HG03108 (cell line): ENCODE results near the gene KDF1.
"Not testable (repeated sequence)": the region's sequence is repeated elsewhere in the genome, so short reads cannot be mapped to it uniquely, and the experiment has no call there.

ENCODE experiments used
- ATAC-seq: cut with Tn5 transposase; IDR thresholded peaks from one replicate; pipeline ENCODE4 v1.9.1; 2021; ENCODE audit warnings: moderate library complexity; ENCODE audit not compliant: unreplicated experiment

Gene KDF1

DNA sequence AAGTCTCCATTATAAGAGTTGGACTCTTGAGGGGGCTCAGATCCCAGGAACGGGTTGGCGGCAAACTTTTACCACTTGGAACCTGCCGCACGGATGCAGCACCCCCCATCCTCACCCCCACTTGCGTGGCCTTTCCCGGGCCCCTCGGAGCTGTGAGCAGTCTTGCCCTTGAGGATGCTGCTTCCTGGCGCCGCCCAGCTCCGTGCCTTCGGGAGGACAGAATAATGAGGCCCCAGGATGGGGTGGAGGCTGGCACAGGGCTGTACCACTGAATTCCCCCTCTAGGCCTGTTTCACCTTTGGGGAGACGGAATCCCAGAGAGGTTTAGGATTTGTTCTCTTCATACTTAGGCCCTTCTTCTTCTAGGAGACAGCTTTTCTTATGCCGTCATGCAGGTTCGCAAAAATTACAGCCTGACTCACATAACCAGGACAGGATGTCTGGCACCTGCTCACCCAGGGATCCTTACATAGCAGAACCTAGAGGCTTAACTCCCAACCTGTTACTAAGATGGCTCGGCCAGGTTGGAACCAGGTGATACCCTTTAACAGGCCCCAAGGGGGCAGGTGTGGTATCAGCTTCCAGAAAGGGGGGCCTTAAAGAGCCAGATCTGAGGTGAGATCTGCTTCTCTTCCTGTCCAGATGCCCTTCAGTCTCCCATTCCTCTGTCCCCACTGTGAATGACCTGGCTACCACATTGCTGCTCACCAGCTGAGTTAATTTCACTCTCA lies 34.7 kb upstream of the KDF1 start:
- no peak for ATAC-seq

DNA sequence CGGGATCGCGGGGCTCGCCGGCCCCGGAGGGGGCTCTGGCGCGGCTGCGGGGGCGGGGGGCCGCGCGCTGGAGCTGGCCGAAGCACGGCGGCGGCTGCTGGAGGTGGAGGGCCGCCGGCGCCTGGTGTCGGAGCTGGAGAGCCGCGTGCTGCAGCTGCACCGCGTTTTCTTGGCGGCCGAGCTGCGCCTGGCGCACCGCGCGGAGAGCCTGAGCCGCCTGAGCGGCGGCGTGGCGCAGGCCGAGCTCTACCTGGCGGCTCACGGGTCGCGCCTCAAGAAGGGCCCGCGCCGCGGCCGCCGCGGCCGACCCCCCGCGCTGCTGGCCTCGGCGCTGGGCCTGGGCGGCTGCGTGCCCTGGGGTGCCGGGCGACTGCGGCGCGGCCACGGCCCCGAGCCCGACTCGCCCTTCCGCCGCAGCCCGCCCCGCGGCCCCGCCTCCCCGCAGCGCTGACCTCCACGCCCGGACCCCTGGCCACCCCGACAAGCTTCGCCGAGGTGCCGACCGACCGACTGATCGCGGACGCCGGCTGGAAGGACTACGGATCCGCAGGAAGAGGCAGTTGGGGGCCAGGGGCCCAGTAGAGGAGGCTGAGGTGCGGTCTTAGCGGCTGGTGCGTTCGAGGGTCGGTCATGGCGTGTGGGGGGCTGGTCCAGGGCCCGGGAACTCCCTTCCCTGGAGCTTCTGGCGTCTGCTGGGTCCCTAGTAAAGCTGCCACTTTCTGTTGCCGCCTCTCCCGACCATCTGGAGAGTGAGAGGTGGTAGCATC lies 33.9 kb upstream of the KDF1 start:
- ATAC-seq, result no peak

- ATAC-seq, result peak; percentile 33
Observed at GRCh38 chr1:26993237-26994019, 33.2 kb upstream of the KDF1 start, which contains the start of gene TRNP1. Gene TRNP1 (plus strand): TSS chr1:26993692. CDS start chr1:26993787, 95 bp downstream.

- no peak for ATAC-seq
Observed at GRCh38 chr1:26991310-26992116, 31.2 kb upstream of the KDF1 start.

- ATAC-seq, result not testable (repeated sequence)
Observed at GRCh38 chr1:26989403-26990109, 29.3 kb upstream of the KDF1 start.

- no peak for ATAC-seq
Observed at GRCh38 chr1:26986658-26987057, 26.4 kb upstream of the KDF1 start.

- ATAC-seq, result no peak
Observed at GRCh38 chr1:26984291-26984690, 24.0 kb upstream of the KDF1 start.

GRCh38 chr1:26983863-26984262 lies 23.6 kb upstream of the KDF1 start:
- ATAC-seq, result no peak

DNA sequence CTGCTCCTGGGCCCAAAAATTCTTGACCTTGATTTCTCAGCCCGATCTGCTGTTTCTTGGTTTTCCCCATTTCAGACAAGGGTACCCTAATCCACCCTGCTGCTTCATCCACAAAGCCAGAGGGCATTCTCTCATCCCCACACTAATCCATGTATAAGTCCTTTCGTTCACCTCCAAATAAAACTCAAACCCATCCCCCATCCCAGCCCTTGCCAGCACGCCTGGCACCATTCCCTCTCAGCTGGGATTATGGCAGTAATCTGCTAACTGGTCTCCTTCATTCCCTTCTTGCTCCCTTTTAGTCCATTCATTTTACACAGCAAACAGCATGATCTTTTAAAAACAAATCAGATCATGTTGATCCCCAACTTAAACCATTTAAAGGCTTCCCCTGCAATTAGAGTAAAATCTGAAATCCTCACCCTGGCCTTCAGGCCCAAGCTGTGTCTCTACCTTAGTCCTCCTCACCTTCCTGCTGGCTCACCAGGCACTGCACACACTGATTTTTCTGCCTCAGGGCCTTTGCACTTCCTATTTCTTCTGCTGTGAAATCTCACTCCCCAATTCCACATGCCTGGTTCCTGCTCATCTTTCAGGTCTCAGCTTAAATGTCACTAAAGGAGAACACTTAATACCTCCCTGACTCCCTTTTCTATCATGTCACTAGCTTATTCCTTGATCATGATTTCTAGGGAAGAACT lies 21.0 kb upstream of the KDF1 start:
- no peak for ATAC-seq

GRCh38 chr1:26978901-26979300 lies 18.6 kb upstream of the KDF1 start:
- ATAC-seq, result no peak

GRCh38 chr1:26976621-26977510 lies 16.6 kb upstream of the KDF1 start:
- no peak for ATAC-seq

DNA sequence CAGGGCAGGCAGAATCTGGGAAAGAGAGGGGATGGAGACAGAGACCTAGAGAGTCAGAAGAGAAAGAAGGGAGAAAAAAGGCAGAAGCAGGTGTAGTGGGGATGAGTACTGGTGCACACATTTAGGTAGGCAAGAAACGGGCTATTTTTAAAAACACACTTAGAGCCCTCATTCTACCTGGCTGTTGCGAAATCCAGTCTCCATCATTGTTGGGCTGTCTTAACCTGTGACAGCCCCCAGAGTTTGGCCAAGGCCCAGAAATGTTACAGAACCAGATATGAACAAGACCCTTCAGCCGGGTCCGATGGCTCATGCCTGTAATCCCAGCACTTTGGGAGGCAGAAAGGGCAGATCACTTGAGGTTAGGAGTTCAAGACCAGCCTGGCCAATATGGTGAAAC lies 12.6 kb upstream of the KDF1 start:
- no peak for ATAC-seq

DNA sequence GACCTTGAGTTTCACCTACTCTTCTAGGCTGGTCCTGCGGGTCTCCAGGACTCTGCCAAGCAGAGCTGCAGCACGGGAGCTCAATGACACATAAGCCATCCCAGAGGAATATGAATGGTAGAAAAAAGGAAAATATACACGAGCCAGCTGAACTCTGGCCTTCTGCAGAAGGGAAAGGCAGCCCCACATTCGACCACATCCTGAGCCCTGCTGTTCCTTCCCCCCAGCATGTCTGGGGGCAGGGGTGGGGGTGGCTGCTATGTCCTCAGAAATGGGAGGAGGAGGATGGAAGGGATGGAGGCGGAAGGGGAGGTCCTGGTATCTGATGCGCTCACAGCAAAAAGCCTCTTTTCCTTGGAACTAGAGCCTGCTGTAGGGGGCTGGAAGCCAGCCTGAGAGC lies 12.1 kb upstream of the KDF1 start:
- no peak for ATAC-seq

DNA sequence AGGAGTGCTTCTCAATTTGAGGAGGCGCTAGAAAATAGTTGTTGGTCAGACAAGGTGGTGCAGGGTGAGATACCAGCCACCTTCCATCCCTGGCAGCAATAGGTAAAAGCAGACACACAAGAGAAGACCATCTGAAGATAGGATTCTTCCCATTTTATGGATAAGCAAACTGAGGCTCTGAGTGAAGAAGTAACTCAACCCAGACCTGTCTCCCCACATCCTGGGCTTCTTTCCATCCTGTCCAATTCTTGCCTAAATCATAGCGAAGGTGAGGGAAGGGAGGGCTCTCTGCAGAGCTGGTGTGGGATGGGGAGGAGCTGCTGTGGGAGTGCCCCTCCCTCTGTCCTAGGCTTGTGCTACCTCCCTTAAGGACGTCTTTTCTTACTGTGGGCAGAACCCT lies 11.3 kb upstream of the KDF1 start:
- no peak for ATAC-seq

DNA sequence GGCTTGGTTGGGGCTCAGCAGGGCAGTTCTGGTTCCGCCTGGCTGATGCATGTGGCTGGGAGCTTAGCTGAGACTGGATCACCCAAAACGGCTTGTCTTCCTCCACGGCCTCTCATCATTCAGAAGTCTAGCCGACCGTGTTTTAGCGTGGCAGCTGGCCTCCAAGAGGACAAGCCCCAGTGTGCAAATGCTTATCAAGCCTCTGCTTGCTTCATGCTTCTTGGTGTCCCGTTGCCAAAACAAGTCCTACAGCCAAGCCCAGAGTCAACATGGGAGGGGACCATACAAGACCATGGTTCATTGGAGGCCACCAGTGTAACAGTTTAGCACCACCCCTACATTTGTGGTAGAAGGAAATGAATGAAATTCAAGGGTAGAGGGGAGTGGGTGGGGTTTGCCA lies 10.5 kb upstream of the KDF1 start:
- ATAC-seq, result no peak

- no peak for ATAC-seq
Observed at GRCh38 chr1:26965628-26966027, 5.4 kb upstream of the KDF1 start.

DNA sequence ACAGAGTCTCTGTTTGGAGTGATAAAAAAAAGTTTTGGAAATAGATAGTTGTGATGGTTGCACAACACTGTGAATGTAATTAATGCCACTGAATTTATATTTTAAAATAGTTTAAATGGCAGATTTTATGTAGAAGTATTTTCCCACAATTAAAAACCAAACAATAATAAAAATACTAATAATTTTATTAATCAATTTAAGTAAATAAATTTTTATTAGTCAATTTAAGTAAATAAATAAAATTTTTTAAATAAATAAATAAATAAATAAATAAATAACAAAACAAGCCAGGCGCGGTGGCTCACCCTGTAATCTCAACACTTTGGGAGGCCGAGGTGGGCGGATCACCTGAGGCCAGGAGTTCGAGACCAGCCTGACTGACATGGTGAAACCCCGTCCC lies 4.9 kb upstream of the KDF1 start:
- ATAC-seq, result no peak

DNA sequence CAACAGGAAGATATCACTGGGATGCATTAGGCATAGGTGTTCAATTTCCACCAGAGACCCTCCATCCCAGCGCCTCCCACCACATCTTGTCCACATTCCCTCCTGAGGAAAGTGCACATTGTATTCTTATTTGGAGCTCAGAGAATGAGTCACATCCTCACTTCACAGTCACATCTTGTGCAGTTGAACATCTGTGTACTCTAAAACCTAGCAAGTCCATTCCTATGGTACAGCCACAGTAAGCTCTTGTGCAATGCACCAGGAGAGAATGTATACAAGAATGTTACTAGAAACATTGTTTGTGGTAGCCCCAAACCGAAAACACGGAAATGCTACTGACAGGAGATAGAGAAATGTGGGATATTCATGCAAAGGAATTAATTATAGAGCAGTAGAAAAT lies 1.6 kb upstream of the KDF1 start:
- no peak for ATAC-seq

DNA sequence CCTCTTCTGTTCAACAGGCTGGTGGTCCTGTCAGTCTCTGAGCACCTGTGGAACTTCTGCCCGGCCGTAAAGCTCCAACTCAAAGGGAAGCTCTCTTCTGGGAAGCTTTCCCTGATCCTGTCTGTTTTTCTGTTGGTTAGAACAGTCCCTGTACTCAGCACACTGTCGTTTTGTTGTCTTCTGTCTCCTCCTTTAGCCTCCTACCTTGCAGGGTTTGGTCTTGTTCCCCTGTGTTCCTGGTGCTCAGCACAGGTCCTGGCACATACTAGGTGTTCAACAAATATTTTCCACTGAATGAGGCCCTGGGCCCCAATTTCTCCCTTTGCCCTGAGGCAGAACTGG lies 328 bp upstream of the KDF1 start:
- no peak for ATAC-seq
